SIG-M5 treated with dmso at 0.1 percent for 504 hours (cell line): Measurements from ENCODE around the gene CRADD.
"Not testable (repeated sequence)": the region's sequence is repeated elsewhere in the genome, so short reads cannot be mapped to it uniquely, and the experiment has no call there.

Source experiments
- DNase-seq: peaks from one replicate; lab custom pipeline; 2025; ENCODE audit not compliant: unreplicated experiment; lab: John Stamatoyannopoulos, UW

Gene CRADD

DNA sequence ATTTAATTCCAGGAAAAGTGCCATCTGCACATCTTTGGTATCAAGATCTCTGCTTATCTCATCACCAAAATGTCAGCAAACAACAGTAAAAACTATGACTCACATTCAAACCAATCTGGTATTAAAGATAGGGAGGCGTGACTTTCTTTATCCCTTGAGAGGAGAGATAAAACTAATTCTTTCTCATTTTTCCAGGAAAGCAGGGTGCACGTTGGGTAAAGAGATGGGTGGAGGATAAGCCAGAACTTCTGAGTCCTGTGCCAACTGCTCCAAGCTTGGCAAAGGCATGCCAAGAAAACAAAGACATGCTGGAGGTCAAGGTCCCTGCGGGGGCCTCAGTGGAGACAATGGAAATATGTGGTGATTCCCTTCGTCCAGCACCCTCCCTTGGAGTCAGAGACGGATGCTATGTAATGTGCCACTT is 245.4 kb downstream of the CRADD start:
- no peak for DNase-seq

GRCh38 chr12:93924367-93924766 is 247.2 kb downstream of the CRADD start:
- no peak for DNase-seq

DNA sequence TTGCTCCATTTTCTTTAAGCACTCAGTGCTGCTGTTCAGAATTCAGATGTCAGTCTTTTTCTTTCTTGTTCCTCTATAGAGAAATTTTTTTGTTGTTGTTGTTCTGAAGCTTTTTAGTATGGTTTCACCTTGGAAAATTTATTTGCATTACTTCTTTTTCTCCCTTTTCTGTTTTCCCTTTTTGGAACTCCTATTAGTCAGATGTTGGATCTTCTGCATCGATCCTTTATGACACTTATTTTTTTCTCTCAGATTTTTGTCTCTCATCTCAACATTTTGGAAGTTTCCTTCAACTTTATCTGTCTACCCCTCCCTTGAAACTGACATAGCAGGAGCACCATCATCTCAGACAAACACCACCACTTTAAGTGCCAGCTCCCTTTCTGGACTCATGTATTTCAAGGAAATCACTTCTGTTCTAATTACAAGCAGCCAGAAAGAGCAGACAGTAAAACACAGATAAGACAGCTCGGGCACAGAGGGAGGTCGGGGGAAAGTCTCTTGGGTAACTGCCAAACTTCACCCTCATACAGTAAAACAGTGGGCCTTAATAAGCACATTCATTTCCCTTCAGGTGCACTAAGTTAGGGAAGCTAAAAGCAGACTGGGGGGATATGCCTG is 248.5 kb downstream of the CRADD start:
- DNase-seq, result no peak

DNA sequence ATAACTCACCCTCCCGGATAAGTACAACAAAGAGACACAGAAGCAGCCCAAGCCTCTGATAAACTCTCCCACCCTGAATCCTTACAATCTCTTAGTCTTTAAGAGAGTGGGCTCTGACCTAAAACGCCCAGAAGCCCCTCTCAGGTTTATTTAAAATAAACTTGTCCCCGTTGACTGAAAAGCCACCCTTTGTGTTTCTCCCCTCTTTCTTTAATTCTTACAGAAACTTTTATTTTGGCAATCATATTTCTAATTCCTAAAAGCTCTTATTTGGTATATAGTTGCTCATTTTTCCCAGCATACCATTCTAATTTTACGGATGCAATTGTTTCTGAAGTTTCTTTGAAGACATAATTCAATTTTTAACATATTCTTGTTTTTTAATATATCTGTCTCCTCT is 249.1 kb downstream of the CRADD start:
- no peak for DNase-seq

- DNase-seq, result not testable (repeated sequence)
These were observed 251.9 kb downstream of the CRADD start for GRCh38 chr12:93929081-93929480.

- no peak for DNase-seq
These were observed 260.6 kb downstream of the CRADD start for GRCh38 chr12:93937812-93938211.

- DNase-seq, result no peak
These were observed 261.1 kb downstream of the CRADD start for GRCh38 chr12:93938317-93938716.

DNA sequence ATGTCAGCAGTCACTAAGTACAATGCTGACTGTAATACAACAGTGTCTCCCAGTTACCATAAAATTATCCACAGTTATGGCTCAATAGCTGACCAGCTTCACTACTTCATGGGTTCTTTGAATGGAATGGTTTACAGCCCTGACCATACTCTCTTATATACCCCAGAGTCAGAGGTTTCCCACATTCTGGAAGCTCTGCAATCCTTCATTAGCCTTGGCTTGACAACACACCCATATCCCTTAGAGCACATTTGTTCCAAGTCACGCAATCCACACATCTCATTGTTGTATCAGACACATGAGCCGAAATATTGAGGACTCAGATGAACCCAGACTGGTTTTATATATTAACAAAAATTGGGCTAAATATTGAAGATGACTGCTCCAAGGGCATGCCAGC is 261.8 kb downstream of the CRADD start:
- no peak for DNase-seq

GRCh38 chr12:93939641-93940325 is 262.6 kb downstream of the CRADD start:
- no peak for DNase-seq

DNA sequence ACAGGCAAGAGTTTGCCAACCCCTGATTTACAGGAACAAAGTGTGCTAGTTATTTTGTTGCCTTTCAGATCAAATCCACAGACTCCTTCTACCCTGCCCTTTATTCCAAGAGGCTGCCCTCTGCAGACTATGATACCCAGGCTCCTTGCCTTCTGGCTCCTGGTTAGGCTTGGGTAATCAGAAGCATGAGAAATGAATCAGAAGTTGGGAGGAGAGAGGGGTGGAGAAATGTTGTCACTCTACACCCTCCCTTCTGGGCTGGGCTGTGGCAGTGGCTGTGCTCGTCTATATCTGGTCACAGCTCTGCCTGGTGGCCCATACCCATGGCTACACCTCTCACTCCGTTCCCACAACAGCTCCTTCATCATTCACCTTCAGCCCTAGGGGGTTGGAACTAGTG is 266.6 kb downstream of the CRADD start:
- DNase-seq, result no peak

DNA sequence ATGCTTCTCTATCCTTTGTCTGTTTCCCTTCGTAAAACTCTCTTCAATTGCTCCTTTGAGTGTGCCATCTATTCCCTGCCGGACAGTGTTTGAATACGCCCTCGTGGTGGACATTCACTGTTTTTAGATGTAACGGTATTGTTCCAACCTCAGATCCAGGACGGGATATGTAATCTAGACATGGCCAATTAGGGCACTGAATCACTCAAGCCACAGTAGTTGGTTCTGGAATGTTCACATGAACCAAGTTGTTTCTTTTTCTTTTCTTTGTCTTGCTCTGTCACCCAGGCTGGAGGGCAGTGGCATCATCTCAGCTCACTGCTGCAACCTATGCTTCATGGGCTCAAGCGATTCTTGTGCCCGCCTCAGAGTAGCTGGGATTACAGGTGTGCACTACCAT is 267.0 kb downstream of the CRADD start:
- no peak for DNase-seq
